CD4-positive, alpha-beta T cell treated with Interferon alpha-2 for 1 hour (primary cell): Measurements from ENCODE around the gene DBH.

Experiments used
- DNase-seq, 2 donors: peaks; one replicate each; pipeline ENCODE4 v3.0.0-alpha.2; 2020 to 2022

DBH gene

DNA sequence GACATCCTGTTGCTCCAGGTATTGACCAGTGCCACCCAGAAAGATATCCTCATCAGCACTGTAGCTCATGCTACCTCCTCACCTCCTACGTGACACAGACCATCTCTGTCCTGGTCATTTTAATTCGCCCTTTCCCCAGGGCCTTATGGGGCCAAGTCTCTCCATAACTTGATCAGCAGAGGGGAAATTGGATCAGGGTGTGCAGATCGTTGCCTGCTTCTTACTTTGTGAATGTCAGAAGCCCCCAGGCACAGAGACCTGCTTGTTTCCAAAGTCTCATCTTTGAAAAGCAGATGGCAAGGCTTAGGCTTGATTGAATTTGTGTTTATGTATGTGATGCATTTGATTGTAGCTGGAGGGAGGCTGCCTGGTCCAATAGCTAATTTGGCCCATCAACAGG is 8.8 kb upstream of the DBH start:
- DNase-seq: no peak

- DNase-seq: no peak
Measured at GRCh38 chr9:133628766-133629165, 7.4 kb upstream of the DBH start.

GRCh38 chr9:133629221-133630110 is 6.7 kb upstream of the DBH start:
- DNase-seq: no peak

DNA sequence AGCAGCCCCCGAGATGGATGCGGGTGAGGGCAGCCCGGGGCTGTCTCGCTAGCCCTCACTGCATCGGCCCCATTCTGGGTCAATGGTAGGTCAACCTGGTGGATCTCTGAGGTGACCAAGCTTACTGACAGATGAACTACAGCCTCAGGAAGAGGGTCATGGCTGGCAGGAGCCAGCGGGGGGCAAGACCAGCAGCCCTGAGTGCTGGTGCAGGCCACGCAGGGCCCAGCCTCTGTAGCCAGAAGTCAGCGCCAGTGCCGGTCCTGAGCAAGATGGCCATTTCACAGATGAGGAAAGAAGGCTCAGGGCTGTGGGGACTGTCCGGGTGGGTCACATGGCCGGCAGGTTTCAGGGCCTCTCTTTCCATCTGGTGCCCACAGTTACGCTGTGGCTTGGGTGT is 5.1 kb upstream of the DBH start:
- DNase-seq: no peak

GRCh38 chr9:133632806-133633680 is 3.1 kb upstream of the DBH start:
- DNase-seq: no peak

GRCh38 chr9:133633681-133634080 is 2.5 kb upstream of the DBH start:
- DNase-seq: no peak

- no peak for DNase-seq
Measured at GRCh38 chr9:133634081-133634691, 2.0 kb upstream of the DBH start.

GRCh38 chr9:133635098-133635497 is 1.1 kb upstream of the DBH start:
- no peak for DNase-seq

DNA sequence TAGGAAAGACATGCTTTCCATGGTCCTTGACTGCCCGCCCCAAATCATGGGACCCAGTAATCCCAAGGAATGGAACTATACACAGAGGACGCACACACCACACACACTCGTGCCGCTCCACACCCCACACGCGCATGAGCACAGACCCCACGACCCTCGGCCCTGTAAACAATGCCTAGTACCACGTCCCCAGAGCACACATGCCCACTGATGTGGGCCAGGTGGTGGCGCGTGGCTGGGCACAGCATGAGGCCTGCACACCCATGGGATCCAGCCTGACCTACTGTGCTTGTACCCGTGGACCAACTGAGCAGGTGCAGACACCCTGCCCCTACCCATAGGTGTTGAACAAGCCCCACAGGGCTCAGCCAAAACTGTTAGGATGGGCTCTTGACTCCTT is 739 bp downstream of the DBH start:
- DNase-seq: no peak

GRCh38 chr9:133637451-133638055 is 1.4 kb downstream of the DBH start:
- no peak for DNase-seq

GRCh38 chr9:133638076-133638475 is 1.9 kb downstream of the DBH start:
- DNase-seq: no peak

- DNase-seq: no peak
Measured at GRCh38 chr9:133638711-133639110, 2.5 kb downstream of the DBH start.

DNA sequence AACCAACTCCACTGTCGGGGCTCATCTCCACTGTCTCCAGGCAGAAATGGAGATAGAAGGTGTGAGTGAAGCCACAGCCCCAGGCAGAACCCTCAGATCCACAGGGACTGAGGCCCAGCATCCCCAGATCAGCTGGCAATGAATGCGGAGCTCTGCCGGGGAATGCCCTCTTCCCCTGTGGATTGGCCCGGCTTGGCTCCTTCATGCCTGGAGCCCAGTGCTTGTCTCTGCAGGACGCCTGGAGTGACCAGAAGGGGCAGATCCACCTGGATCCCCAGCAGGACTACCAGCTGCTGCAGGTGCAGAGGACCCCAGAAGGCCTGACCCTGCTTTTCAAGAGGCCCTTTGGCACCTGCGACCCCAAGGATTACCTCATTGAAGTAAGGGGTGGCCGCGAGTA is 3.5 kb downstream of the DBH start:
- no peak for DNase-seq

DNA sequence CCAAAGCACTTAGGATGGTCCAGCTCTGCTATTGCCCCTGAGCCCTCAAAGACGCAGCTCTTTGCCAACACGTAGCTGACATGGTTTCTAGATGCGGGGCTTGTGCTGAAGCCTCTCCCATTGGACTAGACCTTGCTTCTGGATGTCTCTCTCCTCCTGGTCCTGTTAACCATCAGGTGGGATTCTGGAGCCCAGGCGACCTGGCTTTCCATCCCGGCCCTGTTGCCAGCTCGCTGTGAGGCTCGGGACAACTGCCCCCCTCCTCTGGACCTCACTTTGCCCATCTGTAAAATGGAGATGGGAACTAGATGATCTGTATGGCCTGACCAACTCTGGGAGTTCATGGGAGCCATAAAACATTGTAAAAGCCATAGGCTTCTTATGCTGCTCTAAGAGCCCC is 4.0 kb downstream of the DBH start:
- no peak for DNase-seq

- DNase-seq: no peak
Measured at GRCh38 chr9:133640580-133641395, 4.6 kb downstream of the DBH start.

DNA sequence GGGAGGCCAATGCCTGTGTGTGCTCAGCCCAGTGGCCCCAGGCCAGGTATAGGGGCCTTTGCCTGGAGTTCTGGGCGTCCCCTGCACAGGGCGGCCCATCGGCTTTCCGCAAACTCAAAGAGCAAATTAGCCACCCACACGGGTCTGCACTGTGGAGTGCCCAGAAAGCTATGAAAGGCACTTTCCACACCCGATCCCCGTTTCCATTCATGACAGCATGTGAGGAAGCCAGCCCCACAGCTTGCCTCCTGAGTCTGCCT is 5.2 kb downstream of the DBH start:
- no peak for DNase-seq

DNA sequence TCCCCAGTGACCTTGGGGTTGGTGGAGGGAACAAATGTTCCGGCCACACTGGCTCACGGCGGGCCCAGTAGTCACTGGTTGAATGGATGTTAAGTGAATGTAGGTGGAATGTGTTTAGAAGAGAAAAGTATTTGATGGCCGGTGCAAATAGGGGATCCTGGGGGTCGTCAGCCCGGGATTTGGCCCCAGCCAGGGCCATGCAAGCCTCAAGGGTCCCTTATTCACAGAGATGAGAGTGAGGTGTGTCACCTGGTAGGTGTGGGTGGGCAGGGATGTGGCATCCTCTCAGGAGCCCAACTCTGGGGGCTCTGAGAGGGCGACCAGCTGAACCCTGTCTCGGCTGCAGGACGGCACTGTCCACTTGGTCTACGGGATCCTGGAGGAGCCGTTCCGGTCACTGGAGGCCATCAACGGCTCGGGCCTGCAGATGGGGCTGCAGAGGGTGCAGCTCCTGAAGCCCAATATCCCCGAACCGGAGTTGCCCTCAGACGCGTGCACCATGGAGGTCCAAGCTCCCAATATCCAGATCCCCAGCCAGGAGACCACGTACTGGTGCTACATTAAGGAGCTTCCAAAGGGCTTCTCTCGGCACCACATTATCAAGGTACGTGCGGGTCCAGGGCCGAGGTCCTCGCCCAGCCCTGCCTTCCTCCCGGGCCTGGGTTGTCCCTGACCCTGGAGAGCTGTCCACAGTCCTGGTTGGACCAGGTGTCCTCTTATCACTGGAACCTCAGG is 5.9 kb downstream of the DBH start:
- no peak for DNase-seq

GRCh38 chr9:133642708-133643361 is 6.7 kb downstream of the DBH start:
- DNase-seq: no peak

GRCh38 chr9:133643362-133643755 is 7.2 kb downstream of the DBH start:
- no peak for DNase-seq

DNA sequence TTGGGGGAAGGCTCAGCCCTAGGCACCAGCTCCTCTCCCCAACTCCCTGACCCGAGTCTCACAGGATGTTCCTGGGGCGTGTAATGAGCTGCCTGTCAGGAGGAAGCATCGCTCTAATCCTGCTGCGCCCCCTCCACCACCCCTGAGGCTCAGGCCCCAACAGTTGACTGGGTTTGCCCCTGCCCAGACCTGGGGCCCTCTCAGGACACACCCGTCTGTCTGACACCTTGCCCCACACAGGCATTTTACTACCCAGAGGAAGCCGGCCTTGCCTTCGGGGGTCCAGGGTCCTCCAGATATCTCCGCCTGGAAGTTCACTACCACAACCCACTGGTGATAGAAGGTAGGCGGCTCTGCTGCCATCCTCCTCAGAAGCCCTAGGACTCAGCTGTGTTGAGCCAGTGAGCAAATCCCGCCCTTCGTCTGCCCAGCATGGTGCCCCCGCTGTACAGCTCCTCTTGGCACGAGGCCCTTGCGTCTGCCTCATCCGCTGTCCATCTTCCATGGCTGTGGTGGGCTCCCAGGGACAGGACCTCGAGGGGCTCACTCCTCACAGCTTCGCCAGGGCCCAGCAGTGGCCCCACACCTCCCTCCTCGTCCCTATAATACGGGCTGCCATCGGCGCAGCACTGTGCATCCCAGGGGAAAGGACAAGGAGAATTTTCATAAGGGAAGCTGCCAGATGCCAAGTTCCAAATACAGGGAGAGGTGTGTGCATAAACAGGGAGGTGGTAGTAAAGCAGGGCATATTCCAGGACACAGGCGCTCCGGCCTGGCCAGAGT is 8.0 kb downstream of the DBH start:
- no peak for DNase-seq
